HEK293 (cell line): ENCODE results near the gene KICS2.

Experiments used
- KLF16 ChIP-seq: fragments of 450-650 bp; formaldehyde crosslinking; IDR thresholded peaks from 2 replicates; pipeline ENCODE4 v1.5.1; 2017; ENCODE audit warnings: missing biosample characterization, missing genetic modification characterization
- ZNF140 ChIP-seq: fragments of 450-650 bp; formaldehyde crosslinking; IDR thresholded peaks from 2 replicates; pipeline ENCODE4 v1.5.1; 2016; ENCODE audit warnings: missing biosample characterization, missing genetic modification characterization
- ZNF561 ChIP-seq: fragments of 450-650 bp; IDR thresholded peaks from 2 replicates; pipeline ENCODE4 v1.5.1; 2018; ENCODE audit warnings: missing biosample characterization, missing genetic modification characterization, borderline replicate concordance
- TF ChIP-seq, protein P1 (sequence below): fragments of 450-650 bp; formaldehyde crosslinking; IDR thresholded peaks from 2 replicates; pipeline ENCODE4 v1.5.1; 2016; ENCODE audit warnings: missing biosample characterization, missing genetic modification characterization

DNA sequence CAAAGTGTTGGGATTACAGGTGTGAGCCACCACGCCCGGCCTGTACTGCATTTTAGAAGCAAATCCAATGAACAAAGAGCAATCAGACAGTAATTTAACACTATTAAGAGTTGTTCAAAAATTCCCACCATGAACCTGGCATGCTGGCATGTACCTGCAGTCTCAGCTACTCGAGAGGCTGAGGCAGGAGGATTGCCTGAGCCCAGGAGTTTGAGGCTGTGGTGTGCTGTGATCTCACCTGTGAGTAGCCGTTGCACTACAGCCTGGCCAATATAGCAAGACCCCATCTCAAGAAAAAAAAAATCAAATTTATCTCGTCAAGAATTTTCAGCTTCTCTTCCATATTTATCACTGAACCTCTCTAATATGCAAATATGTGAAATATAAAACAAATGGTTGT is 39.7 kb upstream of the KICS2 start:
- TF ChIP-seq, protein P1, sequence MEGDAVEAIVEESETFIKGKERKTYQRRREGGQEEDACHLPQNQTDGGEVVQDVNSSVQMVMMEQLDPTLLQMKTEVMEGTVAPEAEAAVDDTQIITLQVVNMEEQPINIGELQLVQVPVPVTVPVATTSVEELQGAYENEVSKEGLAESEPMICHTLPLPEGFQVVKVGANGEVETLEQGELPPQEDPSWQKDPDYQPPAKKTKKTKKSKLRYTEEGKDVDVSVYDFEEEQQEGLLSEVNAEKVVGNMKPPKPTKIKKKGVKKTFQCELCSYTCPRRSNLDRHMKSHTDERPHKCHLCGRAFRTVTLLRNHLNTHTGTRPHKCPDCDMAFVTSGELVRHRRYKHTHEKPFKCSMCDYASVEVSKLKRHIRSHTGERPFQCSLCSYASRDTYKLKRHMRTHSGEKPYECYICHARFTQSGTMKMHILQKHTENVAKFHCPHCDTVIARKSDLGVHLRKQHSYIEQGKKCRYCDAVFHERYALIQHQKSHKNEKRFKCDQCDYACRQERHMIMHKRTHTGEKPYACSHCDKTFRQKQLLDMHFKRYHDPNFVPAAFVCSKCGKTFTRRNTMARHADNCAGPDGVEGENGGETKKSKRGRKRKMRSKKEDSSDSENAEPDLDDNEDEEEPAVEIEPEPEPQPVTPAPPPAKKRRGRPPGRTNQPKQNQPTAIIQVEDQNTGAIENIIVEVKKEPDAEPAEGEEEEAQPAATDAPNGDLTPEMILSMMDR (tag by site-specific recombination) = no peak
- TF ChIP-seq ZNF140 (no peak), KLF16 (tag by site-specific recombination) (no peak), ZNF561 (no peak)
